ENCODE measurements around the gene GASK1A. TPM values are rescaled to one million over a fixed set of nuclear protein-coding genes. Genes with fewer than 3 reads are reported as not detected.

GASK1A gene
- total RNA-seq, 3 donors from 2014 or later: 1.2 to 10.0 (median 3.6) TPM

DNA sequence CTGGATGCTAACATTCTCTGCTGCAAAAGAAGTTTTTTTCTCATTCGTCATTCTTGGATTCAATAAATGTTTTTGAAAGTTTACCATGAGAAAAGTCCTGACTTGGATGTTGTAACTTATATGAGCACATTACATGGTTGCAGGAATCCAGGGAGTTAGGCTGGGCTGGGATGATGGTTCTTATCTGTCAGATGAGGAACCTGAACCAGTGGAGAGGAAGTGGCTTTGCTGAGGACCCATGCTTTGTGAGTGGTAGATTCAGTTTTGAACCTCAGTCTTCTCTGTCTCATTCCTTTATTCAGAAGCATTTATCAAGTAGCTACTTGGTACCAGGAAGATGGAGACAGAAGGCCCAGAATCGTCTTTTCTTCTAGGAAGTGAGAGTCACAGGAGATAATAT is 3.7 kb upstream of the GASK1A start:
- DNase-seq (no peak), ATAC-seq (no peak)
- Histone ChIP-seq H3K36me3 (ENCODE audit: low read depth) (no peaks in the 10 kb centered on the region), H3K9me3 (peaks cover 19% of the 10 kb centered on the region), H3K4me3 (no peak overlapping the region), H3K4me1 (ENCODE audit: low read depth) (no peaks in the 10 kb centered on the region)
- TF ChIP-seq, protein P1, sequence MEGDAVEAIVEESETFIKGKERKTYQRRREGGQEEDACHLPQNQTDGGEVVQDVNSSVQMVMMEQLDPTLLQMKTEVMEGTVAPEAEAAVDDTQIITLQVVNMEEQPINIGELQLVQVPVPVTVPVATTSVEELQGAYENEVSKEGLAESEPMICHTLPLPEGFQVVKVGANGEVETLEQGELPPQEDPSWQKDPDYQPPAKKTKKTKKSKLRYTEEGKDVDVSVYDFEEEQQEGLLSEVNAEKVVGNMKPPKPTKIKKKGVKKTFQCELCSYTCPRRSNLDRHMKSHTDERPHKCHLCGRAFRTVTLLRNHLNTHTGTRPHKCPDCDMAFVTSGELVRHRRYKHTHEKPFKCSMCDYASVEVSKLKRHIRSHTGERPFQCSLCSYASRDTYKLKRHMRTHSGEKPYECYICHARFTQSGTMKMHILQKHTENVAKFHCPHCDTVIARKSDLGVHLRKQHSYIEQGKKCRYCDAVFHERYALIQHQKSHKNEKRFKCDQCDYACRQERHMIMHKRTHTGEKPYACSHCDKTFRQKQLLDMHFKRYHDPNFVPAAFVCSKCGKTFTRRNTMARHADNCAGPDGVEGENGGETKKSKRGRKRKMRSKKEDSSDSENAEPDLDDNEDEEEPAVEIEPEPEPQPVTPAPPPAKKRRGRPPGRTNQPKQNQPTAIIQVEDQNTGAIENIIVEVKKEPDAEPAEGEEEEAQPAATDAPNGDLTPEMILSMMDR (IDR thresholded peaks at IDR 0.05): no peak
- intact Hi-C loops (cut with DNase I, micrococcal nuclease): no loop called here

DNA sequence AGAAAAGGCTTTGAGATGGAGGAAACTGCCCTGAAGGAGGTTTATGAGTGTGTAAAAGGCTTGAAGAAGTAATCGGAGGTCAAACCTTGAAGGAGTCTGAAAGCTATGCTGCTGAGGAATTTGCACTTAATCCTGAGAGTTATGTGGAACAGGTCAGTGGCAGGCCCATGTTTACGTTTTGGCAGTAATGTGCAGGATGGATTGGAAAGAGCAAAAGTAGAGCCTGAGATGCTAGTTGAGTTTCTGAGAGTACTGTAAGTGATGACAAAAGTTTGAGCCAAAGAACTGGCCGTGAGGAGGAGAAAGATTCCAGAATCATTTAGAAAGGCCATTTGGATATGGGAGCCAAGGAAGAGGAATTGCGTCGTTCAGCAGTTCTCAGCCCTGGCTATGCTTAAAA is 3.2 kb upstream of the GASK1A start:
- DNase-seq: no peak
- no peak for ATAC-seq
- Histone ChIP-seq H3K9me3 (peaks cover 19% of the 10 kb centered on the region), H3K36me3 (ENCODE audit: low read depth) (no peaks in the 10 kb centered on the region), H3K4me3 (no peak overlapping the region), H3K4me1 (ENCODE audit: low read depth) (no peaks in the 10 kb centered on the region)
- intact Hi-C loops (cut with DNase I, micrococcal nuclease): no loop called here
- TF ChIP-seq, protein P1 (IDR thresholded peaks at IDR 0.05): no peak

DNA sequence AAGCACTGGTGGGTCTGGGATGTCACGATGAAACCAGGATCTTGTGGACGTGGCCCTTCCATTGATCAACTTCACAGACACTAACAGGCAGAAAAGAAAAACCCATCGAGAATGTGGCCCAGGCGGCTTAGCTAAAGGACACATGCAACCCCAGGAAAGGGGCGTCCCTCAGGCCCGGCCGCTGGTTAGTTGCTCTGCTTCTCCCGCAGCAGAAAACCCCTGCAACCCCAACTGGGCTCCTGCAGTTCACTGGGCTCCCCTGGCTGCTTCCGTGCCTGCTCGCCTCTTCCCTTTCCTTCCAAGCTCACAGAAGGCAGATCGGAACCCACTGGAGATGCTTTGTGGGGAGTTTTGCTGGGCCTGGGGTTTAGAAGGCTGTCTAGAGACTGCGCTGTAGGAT is 1.1 kb downstream of the GASK1A start:
- no peaks in the 10 kb centered on the region for H3K9me3 ChIP-seq
- intact Hi-C loops (cut with DNase I, micrococcal nuclease): no loop called here
- H3K4me3 ChIP-seq: no peak overlapping the region
- H3K4me1 ChIP-seq (ENCODE audit: low read depth): no peaks in the 10 kb centered on the region
- no peak for DNase-seq
- ATAC-seq: no peak
- no peaks in the 10 kb centered on the region for H3K36me3 ChIP-seq (ENCODE audit: low read depth)
- TF ChIP-seq, protein P1 (IDR thresholded peaks at IDR 0.05): no peak

DNA sequence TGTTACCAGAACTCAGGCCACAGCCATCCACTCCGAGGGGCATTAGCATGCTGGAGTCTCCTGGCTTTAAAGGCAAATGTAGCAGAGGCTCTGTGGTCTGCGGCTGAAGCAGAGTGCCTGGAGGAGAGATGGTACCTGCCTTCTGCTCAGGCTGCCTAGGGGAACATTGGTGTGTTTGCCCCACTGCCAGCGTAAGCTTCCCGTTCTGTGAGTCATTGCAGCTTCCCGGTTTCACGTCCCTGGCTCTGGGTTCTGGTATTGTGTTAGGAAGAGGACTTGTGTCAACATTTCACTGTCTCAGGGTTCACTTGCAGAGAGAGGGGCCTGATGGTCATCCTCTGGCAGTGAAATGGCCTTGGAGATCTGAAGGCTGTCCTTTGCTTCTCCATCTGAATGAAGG is 1.8 kb downstream of the GASK1A start:
- intact Hi-C loops (cut with DNase I, micrococcal nuclease): no loop called here
- no peak for DNase-seq
- H3K9me3 ChIP-seq: no peaks in the 10 kb centered on the region
- no peaks in the 10 kb centered on the region for H3K36me3 ChIP-seq (ENCODE audit: low read depth)
- H3K4me3 ChIP-seq: no peak overlapping the region
- ATAC-seq: peak; percentile 23
- TF ChIP-seq, protein P1 (IDR thresholded peaks at IDR 0.05): no peak
- no peaks in the 10 kb centered on the region for H3K4me1 ChIP-seq (ENCODE audit: low read depth)

DNA sequence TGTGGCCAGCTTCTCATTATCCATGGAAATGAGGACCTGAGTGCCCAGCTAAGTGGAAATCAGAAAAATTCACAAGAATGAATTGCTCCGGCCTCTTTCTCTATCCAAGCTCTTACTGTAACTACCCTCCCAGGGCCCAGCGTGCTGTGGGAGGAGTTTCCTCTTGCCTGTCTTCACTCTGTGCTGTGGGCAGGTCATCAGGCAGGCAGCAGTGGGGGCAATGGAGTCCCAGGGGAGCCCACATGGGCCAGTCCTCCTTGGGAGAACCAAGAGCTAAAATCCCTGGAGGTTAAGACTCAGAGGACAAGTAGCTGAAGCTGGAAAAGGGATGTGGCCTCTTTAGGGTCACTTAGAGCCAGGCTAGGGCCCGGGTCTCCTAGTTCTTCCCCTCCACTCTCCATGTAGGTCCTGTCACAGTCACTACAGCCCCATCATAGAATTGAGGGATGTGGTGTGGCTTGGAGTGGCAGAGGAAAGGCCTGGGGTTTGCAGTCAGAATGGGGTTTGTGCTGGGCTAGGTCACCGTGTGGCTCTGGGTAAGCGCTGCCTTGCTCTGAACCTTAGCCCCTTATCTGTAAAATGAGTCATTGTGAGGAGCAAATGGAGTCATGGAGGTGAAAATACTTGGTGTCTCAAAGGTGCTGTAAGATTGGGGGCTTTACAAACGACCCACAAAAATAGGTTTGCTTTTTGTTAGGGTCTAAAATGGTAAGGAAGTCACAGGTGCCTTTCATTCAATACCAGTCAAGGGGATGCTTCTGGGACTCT is 3.7 kb downstream of the GASK1A start:
- no peaks in the 10 kb centered on the region for H3K9me3 ChIP-seq
- no peaks in the 10 kb centered on the region for H3K36me3 ChIP-seq (ENCODE audit: low read depth)
- H3K4me1 ChIP-seq (ENCODE audit: low read depth): no peaks in the 10 kb centered on the region
- DNase-seq (no peak), ATAC-seq (no peak)
- intact Hi-C loops (cut with DNase I, micrococcal nuclease): no loop called here
- TF ChIP-seq, protein P1 (IDR thresholded peaks at IDR 0.05): no peak
- no peak overlapping the region for H3K4me3 ChIP-seq
